ENCODE results near the gene ABHD16A.
A peak's percentile ranks its signal among the peaks of the same experiment; 100 is the strongest.
"Not testable (repeated sequence)": the region's sequence is repeated elsewhere in the genome, so short reads cannot be mapped to it uniquely, and the experiment has no call there.

The ABHD16A gene

GRCh38 chr6:31713991-31714684, 11.0 kb upstream of the ABHD16A start:
- DNase-seq (ENCODE audit: low spot score) = no peak

GRCh38 chr6:31713465-31713864, 10.3 kb upstream of the ABHD16A start:
- DNase-seq (ENCODE audit: low spot score) = no peak

GRCh38 chr6:31712296-31712695, 9.2 kb upstream of the ABHD16A start:
- no peak for DNase-seq (ENCODE audit: low spot score)

GRCh38 chr6:31711233-31711632, 8.1 kb upstream of the ABHD16A start:
- DNase-seq (ENCODE audit: low spot score) = no peak

GRCh38 chr6:31710523-31711219, 7.5 kb upstream of the ABHD16A start:
- DNase-seq (ENCODE audit: low spot score) = no peak

GRCh38 chr6:31709157-31709556, 6.0 kb upstream of the ABHD16A start:
- not testable (repeated sequence) for DNase-seq (ENCODE audit: low spot score)

- DNase-seq (ENCODE audit: low spot score) = no peak
Measured at GRCh38 chr6:31708224-31708623, 5.1 kb upstream of the ABHD16A start.

- DNase-seq (ENCODE audit: low spot score) = no peak
Measured at GRCh38 chr6:31707701-31708100, 4.6 kb upstream of the ABHD16A start.

GRCh38 chr6:31706599-31706998, 3.5 kb upstream of the ABHD16A start, which contains the start of gene LY6G6F:
LY6G6F (plus strand) TSS chr6:31706866; CDS start chr6:31706907, 41 bp downstream.
- DNase-seq (ENCODE audit: low spot score) = no peak

GRCh38 chr6:31705931-31706330, 2.8 kb upstream of the ABHD16A start:
- no peak for DNase-seq (ENCODE audit: low spot score)

GRCh38 chr6:31702405-31702818, 712 bp downstream of the ABHD16A start:
- no peak for DNase-seq (ENCODE audit: low spot score)

- DNase-seq (ENCODE audit: low spot score) = peak; percentile 71
Measured at GRCh38 chr6:31701666-31702404, 1.3 kb downstream of the ABHD16A start.

GRCh38 chr6:31700740-31701401, 2.3 kb downstream of the ABHD16A start:
- no peak for DNase-seq (ENCODE audit: low spot score)

GRCh38 chr6:31697555-31697954, 5.6 kb downstream of the ABHD16A start:
- no peak for DNase-seq (ENCODE audit: low spot score)

- DNase-seq (ENCODE audit: low spot score) = no peak
Measured at GRCh38 chr6:31693535-31693934, 9.6 kb downstream of the ABHD16A start.

GRCh38 chr6:31692886-31693285, 10.2 kb downstream of the ABHD16A start:
- no peak for DNase-seq (ENCODE audit: low spot score)

- no peak for DNase-seq (ENCODE audit: low spot score)
Measured at GRCh38 chr6:31692353-31692752, 10.8 kb downstream of the ABHD16A start.

GRCh38 chr6:31691564-31692108, 11.5 kb downstream of the ABHD16A start:
- DNase-seq (ENCODE audit: low spot score) = no peak

- DNase-seq (ENCODE audit: low spot score) = no peak
Measured at GRCh38 chr6:31691078-31691463, 12.1 kb downstream of the ABHD16A start.

- DNase-seq (ENCODE audit: low spot score) = no peak
Measured at GRCh38 chr6:31690231-31691077, 12.7 kb downstream of the ABHD16A start.
